DMS53 treated with DMSO at 0.1 percent for 48 hours (cell line): ENCODE results near the gene INF2.

Experiments
- DNase-seq: peaks from one replicate; lab custom pipeline; 2025; ENCODE audit not compliant: unreplicated experiment; lab: John Stamatoyannopoulos, UW

Gene INF2

DNA sequence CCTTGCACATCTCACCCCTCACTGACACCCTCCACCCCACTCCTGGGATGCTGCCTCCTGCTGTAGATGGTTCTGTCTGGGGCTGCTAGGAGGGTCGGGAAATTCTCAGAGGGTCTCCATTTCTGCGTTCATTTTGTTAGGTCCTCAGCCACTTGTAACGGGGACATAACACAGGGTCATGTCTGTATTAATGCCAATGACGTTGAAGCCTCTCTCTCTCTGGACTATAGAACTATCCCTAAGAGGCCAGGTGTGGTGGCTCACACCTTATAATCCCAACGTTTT, 78.2 kb downstream of the INF2 start:
- DNase-seq = no peak

DNA sequence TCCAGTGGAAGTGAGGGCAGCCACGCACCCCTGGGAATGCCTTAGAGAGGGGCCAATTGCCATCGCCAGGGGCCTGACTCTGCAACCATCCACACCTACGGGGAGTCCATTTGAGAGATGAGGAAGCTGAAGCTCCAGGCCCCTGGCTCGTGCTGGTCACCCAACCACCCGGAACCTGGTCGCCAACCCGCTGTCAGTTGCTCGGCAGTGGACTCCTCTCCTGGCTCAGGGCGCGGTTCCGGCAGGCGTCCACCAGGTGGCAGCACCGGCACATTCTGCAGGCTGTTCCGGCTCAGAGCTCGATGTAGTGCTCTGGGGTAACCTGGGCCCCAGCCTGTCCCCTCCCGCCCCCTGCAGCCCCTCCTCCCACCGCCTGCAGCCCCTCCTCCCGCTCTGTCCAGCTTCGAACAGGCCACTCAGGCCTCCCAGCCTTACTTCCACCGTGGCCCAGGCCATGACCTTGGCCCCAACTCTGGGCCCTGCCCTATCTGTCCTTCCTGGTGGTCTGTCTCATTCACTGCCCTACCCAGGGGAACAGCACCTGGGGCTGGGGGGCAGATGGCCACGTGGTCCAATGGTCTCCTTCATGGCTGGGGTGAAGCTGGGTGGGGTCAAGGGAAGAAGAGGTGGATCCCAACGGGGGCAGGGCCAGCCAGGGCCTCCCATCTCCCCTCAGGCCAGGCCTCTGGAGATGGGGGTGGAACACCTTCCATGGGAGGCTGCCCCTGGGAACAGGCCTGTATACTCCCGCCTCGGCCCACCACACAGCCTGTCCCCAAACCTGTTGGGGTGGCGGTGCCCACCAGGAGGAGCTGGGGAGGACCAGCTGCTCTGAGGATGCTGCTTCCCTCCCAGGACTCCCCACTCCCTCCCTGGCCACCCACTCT, 79.3 kb downstream of the INF2 start:
- DNase-seq = peak; percentile 48

DNA sequence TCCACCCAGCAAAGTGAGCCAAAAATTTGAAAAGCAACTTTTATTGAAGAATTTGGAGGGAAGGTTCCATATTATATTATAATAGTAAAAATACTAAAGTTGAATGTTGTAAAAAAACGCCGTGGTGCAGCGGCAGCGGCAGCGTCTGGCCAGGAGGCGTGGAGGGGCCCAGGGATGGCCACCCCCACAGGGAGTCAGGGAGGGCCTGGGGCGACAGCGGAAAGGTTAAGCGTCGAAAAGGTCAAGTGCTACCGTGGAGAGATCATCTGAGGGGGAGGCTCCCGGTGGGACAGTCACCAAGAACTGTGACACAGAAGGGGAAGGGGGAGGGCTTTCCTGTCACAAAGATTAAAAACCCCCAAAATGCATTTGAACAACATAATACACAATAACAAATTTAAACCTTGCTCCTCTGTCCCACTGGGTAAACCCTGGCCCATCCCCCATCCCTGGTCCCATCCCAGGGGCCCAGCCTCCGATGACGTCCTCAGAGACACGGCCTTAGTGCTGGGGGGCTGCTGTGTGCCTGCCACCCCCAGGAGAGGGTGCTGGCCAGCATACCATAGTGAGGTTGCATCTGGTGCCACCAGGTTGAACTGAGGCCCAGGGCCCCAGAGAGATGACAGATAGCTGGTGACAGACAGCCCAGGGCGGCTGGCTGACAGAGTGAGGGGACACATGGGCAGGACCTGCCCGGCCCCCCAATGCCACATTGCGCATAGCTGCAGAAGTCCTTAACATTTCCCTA, 80.1 kb downstream of the INF2 start:
- DNase-seq = no peak

DNA sequence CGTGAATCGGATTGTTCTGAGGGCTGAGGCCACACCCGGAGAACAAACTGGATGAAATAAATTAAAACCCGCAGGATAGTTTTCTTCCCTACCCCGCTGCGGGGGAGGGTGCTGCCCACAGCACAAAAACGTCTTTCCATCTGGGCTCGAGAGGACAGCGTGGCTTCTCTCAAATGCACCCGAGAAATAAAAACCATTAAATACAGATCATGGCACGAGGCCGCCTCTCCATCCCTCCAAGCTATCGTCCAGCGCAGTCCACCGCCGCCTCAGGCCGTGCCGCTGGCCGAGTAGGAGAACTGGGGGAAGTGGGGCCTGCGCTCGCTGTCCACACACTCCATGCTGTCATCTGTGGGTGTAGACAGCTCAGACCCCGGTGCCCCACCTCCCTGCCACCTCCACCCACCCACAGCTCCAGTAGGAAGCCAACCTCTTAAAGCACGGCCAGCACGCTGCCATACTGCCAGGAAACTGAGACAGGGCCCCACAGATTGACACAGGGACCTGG, 80.7 kb downstream of the INF2 start:
- DNase-seq = no peak

DNA sequence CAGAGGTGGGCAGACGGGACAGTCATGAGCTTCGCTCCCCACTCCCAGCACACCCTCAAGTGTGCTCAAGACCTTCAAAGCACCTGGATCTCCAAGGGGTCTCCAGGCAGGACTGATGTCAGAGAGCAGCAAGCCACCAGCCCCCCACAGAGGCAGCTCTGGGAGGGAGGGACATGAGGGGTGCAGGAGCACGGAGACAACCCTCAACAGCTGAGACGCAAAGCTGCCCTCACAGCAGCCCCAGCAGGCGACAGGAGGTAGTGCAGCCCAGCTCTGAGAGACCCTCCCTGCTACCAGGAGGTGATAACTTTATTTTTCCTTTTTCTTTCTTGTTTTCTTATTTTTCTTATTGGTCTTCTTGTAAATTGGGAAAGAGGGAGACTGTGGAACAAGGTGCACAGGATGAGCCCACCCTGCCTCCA, 81.4 kb downstream of the INF2 start:
- DNase-seq = no peak

DNA sequence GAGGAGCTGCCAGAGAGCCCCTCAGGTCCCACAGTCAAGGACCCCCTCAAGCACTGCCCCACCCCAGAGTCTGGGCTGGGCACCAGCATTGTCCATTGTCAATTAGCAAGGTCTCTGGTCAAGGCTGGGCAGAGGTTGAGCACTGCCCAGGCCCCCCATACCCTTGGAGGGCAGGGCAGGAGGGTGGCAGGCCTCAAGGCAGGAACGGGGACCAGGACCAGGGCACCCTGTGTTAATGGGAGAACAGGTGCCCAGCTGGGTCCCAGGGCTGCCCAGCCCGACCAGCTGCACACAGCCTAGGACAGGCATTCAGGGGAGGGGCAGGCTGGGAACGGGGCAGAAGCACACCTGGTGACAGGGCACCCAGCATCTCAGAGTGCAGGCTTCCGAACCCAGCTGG, 82.0 kb downstream of the INF2 start:
- no peak for DNase-seq
